ENCODE results near the gene DDX5. TPM values are rescaled to one million over a fixed set of nuclear protein-coding genes. Genes with fewer than 3 reads are reported as not detected.

Gene DDX5
- total and polyA plus RNA-seq, 2 of the 13 experiments (the other 11 are each of a cell fraction or from before 2014, with no cell fraction given), result 503 to 684 TPM

DNA sequence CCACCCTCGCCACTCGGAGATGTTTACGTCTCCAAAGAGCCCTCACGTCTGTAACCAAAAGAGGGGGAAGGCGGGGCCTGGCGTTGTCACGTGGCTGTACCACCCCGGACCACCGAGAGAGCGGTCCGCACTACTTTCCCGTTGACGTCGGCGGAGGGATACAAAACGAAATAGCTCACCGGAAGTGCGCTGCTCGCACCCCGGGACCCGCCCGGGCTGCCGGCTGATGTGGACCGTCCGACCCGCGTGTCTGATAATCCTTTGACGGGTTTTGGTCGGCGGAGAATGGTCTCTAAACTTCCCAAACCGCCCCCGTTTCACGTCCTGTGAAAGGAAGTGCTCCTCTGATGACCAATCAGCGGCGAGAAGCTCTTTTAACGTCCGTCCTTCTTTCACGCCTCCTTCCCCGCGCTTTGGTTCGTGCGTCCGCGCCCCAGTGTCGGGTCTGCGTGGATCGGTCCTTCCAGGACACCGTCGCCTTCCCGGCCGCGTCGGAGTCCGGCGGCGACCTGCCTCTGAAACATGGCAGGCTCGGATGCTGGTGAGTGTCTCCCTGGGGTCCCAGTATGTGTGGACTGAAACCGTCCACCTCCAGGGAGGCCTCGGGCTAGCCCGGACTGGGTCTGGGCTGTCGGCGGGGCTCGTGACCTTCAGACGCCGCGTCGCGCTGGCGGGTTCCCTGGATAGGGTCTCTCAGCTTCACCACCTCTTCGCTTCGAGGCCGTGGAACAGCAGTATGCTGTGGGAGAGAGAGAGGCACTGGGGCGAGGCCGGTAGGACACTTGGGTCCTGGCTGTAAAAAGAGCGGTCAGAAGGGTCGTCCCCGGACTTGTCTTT lies 705 bp upstream of the DDX5 start, which contains the start of gene CEP95 (continued):
- peak; percentile 92 for TF ChIP-seq SPEN (CRISPR knock-in tag; IDR thresholded peaks at IDR 0.05; ENCODE audit: low read depth)
- TF ChIP-seq, protein P1, sequence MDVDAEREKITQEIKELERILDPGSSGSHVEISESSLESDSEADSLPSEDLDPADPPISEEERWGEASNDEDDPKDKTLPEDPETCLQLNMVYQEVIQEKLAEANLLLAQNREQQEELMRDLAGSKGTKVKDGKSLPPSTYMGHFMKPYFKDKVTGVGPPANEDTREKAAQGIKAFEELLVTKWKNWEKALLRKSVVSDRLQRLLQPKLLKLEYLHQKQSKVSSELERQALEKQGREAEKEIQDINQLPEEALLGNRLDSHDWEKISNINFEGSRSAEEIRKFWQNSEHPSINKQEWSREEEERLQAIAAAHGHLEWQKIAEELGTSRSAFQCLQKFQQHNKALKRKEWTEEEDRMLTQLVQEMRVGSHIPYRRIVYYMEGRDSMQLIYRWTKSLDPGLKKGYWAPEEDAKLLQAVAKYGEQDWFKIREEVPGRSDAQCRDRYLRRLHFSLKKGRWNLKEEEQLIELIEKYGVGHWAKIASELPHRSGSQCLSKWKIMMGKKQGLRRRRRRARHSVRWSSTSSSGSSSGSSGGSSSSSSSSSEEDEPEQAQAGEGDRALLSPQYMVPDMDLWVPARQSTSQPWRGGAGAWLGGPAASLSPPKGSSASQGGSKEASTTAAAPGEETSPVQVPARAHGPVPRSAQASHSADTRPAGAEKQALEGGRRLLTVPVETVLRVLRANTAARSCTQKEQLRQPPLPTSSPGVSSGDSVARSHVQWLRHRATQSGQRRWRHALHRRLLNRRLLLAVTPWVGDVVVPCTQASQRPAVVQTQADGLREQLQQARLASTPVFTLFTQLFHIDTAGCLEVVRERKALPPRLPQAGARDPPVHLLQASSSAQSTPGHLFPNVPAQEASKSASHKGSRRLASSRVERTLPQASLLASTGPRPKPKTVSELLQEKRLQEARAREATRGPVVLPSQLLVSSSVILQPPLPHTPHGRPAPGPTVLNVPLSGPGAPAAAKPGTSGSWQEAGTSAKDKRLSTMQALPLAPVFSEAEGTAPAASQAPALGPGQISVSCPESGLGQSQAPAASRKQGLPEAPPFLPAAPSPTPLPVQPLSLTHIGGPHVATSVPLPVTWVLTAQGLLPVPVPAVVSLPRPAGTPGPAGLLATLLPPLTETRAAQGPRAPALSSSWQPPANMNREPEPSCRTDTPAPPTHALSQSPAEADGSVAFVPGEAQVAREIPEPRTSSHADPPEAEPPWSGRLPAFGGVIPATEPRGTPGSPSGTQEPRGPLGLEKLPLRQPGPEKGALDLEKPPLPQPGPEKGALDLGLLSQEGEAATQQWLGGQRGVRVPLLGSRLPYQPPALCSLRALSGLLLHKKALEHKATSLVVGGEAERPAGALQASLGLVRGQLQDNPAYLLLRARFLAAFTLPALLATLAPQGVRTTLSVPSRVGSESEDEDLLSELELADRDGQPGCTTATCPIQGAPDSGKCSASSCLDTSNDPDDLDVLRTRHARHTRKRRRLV (CRISPR knock-in tag; IDR thresholded peaks at IDR 0.05), result peak; percentile 71; the same call in 1 of the 2 replicates
- peak; percentile 82; the same call in 1 of the 2 replicates for TF ChIP-seq ZNF354B (CRISPR knock-in tag; IDR thresholded peaks at IDR 0.05)
- TF ChIP-seq, protein P2, sequence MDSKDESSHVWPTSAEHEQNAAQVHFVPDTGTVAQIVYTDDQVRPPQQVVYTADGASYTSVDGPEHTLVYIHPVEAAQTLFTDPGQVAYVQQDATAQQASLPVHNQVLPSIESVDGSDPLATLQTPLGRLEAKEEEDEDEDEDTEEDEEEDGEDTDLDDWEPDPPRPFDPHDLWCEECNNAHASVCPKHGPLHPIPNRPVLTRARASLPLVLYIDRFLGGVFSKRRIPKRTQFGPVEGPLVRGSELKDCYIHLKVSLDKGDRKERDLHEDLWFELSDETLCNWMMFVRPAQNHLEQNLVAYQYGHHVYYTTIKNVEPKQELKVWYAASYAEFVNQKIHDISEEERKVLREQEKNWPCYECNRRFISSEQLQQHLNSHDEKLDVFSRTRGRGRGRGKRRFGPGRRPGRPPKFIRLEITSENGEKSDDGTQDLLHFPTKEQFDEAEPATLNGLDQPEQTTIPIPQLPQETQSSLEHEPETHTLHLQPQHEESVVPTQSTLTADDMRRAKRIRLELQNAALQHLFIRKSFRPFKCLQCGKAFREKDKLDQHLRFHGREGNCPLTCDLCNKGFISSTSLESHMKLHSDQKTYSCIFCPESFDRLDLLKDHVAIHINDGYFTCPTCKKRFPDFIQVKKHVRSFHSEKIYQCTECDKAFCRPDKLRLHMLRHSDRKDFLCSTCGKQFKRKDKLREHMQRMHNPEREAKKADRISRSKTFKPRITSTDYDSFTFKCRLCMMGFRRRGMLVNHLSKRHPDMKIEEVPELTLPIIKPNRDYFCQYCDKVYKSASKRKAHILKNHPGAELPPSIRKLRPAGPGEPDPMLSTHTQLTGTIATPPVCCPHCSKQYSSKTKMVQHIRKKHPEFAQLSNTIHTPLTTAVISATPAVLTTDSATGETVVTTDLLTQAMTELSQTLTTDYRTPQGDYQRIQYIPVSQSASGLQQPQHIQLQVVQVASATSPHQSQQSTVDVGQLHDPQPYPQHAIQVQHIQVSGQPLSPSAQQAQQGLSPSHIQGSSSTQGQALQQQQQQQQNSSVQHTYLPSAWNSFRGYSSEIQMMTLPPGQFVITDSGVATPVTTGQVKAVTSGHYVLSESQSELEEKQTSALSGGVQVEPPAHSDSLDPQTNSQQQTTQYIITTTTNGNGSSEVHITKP (CRISPR knock-in tag; IDR thresholded peaks at IDR 0.05; ENCODE audit: low read depth), result no peak; the same call in none of the 2 replicates
- TF ChIP-seq ZNF746 (CRISPR knock-in tag; IDR thresholded peaks at IDR 0.05), result peak; percentile 43; the same call in 1 of the 2 replicates
- TF ChIP-seq CBFB (CRISPR knock-in tag; IDR thresholded peaks at IDR 0.05), result peak; percentile 60
- TF ChIP-seq ZNF792 (CRISPR knock-in tag; IDR thresholded peaks at IDR 0.05), result no peak
- TF ChIP-seq, protein P3, sequence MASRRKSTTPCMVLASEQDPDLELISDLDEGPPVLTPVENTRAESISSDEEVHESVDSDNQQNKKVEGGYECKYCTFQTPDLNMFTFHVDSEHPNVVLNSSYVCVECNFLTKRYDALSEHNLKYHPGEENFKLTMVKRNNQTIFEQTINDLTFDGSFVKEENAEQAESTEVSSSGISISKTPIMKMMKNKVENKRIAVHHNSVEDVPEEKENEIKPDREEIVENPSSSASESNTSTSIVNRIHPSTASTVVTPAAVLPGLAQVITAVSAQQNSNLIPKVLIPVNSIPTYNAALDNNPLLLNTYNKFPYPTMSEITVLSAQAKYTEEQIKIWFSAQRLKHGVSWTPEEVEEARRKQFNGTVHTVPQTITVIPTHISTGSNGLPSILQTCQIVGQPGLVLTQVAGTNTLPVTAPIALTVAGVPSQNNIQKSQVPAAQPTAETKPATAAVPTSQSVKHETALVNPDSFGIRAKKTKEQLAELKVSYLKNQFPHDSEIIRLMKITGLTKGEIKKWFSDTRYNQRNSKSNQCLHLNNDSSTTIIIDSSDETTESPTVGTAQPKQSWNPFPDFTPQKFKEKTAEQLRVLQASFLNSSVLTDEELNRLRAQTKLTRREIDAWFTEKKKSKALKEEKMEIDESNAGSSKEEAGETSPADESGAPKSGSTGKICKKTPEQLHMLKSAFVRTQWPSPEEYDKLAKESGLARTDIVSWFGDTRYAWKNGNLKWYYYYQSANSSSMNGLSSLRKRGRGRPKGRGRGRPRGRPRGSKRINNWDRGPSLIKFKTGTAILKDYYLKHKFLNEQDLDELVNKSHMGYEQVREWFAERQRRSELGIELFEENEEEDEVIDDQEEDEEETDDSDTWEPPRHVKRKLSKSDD (CRISPR knock-in tag; IDR thresholded peaks at IDR 0.05; ENCODE audit: low read depth), result no peak
- TF ChIP-seq NR2F1 (CRISPR knock-in tag; IDR thresholded peaks at IDR 0.05), result peak in 1 of 2 experiments; percentile 8; a peak in 3 of 4 replicates
- TF ChIP-seq, protein P4, sequence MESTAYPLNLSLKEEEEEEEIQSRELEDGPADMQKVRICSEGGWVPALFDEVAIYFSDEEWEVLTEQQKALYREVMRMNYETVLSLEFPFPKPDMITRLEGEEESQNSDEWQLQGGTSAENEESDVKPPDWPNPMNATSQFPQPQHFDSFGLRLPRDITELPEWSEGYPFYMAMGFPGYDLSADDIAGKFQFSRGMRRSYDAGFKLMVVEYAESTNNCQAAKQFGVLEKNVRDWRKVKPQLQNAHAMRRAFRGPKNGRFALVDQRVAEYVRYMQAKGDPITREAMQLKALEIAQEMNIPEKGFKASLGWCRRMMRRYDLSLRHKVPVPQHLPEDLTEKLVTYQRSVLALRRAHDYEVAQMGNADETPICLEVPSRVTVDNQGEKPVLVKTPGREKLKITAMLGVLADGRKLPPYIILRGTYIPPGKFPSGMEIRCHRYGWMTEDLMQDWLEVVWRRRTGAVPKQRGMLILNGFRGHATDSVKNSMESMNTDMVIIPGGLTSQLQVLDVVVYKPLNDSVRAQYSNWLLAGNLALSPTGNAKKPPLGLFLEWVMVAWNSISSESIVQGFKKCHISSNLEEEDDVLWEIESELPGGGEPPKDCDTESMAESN (CRISPR knock-in tag; conservative IDR thresholded peaks at IDR 0.05), result peak; percentile 88
- TF ChIP-seq TBX3 (IDR thresholded peaks at IDR 0.05; ENCODE audit: borderline replicate concordance), result peak; percentile 96
- TF ChIP-seq ZMAT3 (CRISPR knock-in tag; conservative IDR thresholded peaks at IDR 0.05), result peak; percentile 80; the same call in 1 of the 2 replicates

Measured in HepG2 (cell line).